Nucleus accumbens (tissue), 56 donors: ENCODE measurements around the gene ZFPM1.

Source experiments
- DNase-seq, 56 donors: peaks; one replicate each; lab custom pipeline; 2025; lab: John Stamatoyannopoulos, UW

The ZFPM1 gene

GRCh38 chr16:88432753-88433152 is 20.3 kb upstream of the ZFPM1 start:
- no peak for DNase-seq

DNA sequence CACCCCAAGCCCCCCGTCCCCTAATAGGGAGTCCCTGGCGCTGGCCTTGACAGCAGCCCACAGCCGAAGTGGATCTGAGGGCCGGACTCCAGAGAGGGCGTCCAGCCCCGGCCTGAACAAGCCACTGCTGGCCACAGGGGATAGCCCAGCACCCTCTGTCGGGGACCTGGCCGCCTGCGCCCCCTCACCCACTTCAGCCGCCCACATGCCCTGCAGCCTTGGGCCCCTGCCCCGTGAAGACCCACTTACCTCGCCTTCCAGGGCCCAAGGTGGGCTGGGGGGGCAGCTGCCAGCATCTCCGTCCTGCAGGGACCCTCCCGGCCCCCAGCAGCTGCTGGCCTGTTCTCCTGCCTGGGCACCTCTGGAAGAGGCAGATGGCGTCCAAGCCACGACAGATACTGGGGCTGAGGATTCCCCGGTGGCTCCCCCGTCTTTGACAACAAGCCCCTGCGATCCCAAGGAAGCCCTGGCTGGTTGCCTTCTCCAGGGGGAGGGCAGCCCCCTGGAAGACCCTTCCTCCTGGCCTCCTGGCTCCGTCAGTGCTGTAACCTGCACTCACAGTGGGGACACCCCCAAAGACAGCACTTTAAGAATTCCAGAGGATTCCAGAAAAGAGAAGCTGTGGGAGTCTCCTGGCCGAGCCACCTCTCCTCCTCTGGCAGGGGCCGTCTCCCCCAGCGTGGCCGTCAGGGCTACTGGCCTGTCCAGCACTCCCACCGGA is 19.3 kb upstream of the ZFPM1 start:
- DNase-seq: no peak

DNA sequence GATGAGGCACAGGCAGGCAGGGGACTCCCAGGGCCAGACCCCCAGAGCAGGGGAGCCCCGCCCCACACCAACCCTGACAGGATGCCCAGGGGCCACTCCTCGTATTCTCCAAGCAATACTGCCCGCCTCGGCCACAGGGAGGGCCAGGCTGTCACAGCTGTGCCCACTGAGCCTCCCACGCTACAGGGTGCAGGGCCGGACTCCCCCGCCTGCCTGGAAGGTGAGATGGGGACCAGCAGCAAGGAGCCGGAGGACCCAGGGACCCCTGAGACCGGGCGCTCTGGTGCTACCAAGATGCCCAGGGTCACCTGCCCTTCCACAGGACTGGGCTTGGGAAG is 18.8 kb upstream of the ZFPM1 start:
- DNase-seq: no peak

DNA sequence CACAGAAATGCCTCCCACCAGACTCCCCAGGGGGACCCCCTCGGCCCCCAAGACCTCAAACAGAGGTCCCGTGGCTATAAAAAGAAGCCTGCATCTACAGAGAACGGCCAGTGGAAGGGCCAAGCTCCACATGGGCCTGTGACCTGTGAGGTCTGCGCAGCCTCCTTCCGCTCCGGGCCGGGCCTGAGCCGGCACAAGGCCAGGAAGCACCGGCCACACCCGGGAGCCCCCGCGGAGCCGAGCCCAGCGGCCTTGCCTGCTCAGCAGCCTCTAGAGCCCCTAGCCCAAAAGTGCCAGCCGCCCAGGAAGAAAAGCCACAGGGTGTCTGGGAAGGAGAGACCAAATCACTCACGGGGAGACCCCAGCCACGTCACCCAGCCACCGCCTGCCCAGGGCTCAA is 18.3 kb upstream of the ZFPM1 start:
- DNase-seq: no peak

GRCh38 chr16:88435437-88436355 is 17.4 kb upstream of the ZFPM1 start:
- no peak for DNase-seq

DNA sequence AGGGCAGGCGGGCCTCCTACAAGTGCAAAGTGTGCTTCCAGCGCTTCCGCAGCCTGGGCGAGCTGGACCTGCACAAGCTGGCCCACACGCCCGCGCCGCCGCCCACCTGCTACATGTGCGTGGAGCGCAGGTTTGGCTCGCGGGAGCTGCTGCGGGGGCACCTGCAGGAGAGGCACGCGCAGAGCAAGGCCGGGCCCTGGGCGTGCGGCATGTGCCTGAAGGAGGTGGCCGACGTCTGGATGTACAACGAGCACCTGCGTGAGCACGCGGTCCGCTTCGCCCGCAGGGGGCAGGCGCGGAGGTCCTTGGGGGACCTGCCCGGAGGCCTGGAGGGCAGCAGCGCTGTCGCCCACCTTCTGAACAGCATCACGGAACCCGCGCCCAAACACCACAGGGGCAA is 16.3 kb upstream of the ZFPM1 start:
- DNase-seq: no peak

GRCh38 chr16:88437367-88437964 is 15.6 kb upstream of the ZFPM1 start:
- peak in 20 of 56 donors; percentile 6 to 63 (median 26) for DNase-seq

DNA sequence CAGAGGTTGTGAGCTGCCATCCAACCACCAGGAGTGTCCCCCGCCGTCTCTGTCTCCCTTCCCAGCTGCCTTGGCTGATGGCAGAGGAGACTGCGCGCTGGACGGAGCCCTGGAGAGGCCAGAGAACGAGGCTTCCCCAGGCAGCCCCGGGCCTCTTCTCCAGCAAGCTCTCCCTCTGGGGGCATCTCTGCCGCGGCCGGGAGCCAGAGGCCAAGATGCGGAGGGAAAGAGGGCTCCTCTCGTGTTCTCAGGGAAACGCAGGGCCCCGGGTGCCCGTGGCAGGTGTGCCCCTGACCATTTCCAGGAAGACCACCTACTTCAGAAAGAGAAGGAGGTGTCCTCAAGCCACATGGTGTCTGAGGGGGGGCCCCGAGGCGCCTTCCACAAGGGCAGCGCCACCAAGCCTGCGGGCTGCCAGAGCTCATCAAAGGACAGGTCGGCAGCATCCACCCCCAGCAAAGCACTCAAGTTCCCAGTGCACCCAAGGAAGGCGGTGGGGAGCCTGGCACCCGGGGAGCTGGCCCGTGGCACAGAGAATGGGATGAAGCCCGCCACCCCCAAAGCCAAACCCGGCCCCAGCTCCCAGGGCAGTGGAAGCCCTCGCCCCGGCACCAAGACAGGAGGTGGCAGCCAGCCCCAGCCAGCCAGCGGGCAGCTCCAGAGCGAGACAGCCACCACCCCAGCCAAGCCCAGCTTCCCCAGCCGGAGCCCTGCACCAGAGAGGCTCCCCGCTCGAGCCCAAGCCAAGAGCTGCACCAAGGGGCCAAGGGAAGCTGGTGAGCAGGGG is 14.8 kb upstream of the ZFPM1 start:
- no peak for DNase-seq

- no peak for DNase-seq
These were observed 14.1 kb upstream of the ZFPM1 start for GRCh38 chr16:88439016-88439415.

DNA sequence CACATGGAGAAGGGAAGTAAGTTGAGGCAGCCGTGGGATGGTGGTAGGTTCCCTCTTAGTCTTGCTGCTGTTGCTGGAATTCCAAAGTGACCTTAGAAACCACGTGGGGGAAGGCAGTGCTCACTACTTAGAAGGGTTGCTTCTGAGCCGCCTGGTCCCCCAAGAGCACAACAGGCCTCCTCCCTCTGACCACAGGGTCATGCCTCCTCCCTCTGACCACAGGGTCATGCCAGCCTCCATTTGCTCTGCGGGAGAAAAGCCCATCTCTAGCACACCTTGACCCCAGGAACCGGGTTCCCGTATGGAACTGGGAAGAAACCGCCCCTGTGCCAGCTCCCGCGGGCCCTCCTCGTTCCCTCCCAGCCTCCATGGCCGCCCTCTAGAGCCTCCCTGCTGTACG is 13.4 kb upstream of the ZFPM1 start:
- DNase-seq: no peak

DNA sequence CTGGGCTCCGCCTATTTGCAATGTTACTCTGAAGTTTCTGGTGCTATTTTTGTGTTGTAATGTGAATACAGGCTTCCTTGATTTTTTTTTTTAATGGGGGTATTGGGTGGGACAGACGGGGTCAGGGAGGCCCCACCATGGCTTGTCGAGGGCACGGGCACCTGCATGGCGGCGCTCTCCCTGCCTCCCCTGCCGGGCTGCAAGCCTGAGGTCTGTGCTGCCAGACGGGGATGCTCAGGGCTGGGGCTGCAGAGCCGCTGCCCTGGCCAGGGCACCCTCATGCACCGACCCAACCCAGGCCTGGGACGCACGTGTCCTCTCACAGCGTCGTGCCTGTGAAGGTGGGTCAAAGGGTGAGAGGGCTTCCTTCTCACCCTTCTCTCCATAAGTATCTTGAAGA is 13.0 kb upstream of the ZFPM1 start:
- DNase-seq: no peak

DNA sequence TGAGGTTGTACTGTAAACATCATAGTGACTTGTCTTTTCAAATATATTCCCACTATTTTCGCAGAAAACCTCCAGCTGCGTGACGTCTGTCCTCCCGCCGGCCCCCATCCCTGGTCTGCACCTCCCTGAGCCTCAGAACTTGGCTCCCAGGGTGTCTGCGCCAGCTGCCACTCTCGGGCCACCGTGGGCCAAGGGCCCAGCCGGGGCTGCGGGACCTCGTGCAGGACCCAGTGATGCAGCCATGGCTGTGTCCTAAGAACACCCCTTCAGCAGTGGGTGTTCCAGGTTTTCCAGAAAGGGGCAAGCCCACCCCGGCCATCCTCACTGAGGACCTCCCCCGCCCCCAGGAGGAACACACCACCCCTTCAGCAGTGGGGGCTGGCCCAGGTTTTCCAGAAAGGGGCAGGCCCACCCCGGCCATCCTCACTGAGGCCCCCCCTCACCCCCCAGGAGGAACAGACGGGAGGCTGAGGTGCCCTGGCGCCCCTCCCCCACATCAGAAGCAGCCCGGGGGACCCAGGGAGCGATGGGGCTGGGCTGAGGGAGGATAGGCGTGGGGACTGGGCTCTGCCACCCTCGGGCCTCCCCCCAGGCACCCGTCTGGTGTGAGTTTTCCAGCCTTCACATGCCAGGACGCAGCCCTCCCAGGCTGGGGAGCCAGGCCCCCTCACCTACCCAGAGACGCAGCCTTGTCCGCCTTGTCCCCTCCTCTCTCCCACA is 12.2 kb upstream of the ZFPM1 start:
- no peak for DNase-seq

DNA sequence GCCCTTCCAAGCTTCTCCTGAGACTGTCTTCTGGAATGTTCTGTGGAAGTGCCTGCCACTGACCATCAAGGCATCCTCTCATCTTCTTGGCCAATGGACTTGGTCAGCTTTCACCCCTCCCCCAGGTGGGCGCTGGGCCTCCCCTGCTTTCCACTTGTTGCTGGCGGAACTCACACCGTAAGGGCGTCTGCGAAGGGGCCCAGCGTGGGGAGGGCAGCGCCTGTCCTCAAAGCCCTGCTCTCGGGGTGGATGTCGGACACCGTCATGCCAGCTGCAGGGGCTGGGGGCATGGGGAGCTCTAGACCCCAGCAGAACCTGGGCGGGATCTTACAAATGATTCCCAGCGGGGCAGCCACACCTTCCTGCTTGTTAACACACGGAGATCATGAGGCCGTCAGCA is 11.6 kb upstream of the ZFPM1 start:
- DNase-seq: no peak

DNA sequence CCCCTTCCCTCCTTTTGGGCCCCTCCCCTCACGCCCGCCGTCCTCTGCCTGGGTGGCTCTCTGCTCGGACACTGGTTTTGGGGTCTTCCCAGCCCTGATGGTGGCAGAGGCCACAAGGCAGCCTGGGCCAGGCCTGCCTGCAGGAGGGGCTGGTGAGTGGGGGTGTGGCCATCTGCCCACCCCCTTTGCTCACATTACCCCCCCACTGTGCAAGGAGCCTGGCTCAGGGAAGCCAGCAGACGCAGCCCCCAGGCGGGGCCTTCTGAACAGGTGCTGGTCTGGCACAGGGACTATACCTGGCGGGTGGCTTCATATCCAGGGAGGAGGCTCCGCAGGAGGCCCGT is 10.7 kb upstream of the ZFPM1 start:
- DNase-seq: no peak

- DNase-seq: peak in 46 of 56 donors; percentile 10 to 76 (median 32)
These were observed 10.1 kb upstream of the ZFPM1 start for GRCh38 chr16:88442727-88443576.

DNA sequence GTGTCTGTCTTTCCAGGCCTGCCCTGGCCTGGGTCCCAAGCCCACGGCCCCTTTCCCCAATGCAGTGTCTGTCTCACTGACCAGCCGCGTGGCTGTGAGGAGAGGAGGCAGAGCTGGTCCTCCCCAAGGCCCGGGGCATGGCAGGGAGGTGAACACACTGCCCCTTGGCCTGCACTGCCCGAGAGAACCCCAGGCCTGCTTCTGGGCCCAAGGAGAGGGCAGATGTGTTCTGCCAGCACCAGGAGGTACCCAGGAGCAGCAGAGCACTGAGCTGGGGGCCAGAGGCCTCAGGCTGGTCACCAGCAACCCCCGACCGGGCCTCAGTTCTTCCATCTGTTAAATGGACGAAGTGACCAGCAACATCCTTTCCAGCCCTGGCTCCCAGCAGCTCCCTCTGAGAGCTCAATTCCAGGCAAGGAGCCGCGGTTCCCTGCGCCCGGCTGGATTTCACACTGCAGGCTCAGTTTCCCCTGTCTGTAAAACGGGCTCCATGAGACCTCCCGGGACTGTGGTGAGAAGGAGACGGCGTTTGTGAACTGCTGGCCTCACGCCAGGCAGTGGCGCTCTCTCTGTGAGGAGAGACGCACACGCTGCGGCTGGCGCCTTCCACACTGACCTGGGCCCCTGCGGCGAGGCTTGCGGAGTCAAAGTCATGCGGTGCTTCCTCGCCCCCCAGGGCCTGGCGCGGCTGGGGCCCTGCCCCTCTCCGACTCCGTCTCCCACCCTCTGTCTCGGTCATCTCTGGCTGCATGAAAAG is 8.1 kb upstream of the ZFPM1 start:
- no peak for DNase-seq

DNA sequence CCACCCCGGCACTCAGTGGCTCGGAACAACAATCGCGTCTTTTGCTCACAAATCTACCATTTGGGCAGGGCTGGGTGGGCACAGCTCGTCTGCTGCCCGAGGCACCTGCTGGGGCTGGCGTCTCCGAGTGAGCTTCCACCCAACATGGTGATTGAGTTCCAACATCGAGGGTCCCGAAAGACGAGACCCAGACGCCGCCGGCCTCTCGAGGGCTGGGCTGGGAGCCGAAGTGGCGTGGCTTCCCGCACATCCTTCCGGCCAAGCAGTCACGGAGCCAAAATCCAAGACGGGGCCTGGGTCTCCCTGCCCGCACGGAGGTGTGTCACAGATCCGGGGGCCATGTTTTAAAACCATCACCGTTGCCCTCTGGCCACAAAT is 7.5 kb upstream of the ZFPM1 start:
- DNase-seq: no peak

GRCh38 chr16:88446061-88446460 is 7.0 kb upstream of the ZFPM1 start:
- DNase-seq: no peak

DNA sequence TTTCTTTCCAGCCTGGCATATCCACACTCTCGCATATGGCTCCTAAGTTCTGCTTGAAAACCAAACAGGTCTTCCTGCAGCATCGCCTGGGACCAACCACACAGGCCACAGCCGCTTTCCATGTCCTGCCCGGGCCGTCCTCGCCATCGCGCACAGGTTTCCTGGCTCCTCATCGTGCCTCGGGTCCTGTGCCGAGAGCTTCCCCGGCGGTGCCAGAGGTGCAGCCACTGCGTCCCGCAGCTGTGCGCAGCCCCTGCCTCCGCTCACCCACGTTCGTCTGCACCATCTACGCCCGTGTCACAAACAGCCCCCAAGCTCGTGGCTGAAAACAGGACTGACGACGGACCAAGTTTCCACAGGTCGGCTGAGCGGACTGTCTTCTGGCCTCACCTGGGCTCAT is 6.3 kb upstream of the ZFPM1 start:
- no peak for DNase-seq
